ENCODE data around the gene CDH5.
"Not testable (repeated sequence)": the region's sequence is repeated elsewhere in the genome, so short reads cannot be mapped to it uniquely, and the experiment has no call there.

The CDH5 gene

DNA sequence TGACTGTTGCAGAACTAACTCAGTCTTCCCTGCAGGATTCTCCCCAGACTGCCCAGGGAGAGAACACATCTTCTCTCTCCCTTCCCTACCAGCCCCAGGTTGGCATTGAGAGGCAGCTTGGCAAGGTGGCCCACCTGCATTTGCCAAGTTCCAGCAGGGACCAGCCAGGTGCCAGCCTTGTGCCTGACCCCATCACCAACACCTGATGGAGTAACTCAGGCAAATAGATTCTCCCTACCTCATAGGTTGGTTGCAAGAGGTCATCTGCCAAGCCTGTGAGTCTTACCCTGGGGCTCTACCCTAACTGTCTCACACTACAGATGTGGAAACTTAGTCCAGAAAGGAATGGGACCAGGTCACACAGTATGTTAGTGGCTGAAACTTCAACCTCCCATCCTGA is 81.0 kb downstream of the CDH5 start:
- Histone ChIP-seq H3K27me3 (replicated peaks; ENCODE audit: control insufficient read depth, insufficient read depth, low read length) (peaks cover 3% of the 10 kb centered on the region), H3K4me3 (replicated peaks; ENCODE audit: low read depth, low read length) (no peak overlapping the region), H3K36me3 (ENCODE audit: control insufficient read depth, insufficient read depth, low read length) (no peaks in the 10 kb centered on the region)
- DNase-seq (ENCODE audit: extremely low read depth, insufficient read length): no peak
- no peak for TF ChIP-seq CTCF (IDR thresholded peaks at IDR 0.05; ENCODE audit: insufficient read depth, low read length, poor library complexity, severe bottlenecking)

DNA sequence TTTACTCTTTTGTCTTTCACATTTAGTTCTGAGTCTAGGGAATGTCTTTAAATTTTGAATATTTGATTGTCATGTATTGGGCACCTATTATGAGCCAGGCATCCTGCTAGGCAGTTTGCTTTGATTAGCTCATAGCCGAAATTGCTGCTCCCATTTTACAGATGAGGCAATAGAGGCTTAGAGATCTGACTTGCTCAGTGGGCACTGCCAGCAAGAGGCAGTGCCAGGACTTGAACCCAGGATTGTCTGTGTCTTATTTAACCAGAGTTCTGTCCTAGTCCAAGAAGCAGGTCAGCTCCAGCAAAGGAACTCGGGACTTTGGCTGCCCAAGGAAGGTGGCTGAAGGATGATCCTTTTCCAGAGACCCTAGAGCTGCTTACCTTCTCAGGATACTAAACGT is 85.1 kb downstream of the CDH5 start:
- TF ChIP-seq CTCF (IDR thresholded peaks at IDR 0.05; ENCODE audit: insufficient read depth, low read length, poor library complexity, severe bottlenecking): no peak
- no peaks in the 10 kb centered on the region for H3K36me3 ChIP-seq (ENCODE audit: control insufficient read depth, insufficient read depth, low read length)

DNA sequence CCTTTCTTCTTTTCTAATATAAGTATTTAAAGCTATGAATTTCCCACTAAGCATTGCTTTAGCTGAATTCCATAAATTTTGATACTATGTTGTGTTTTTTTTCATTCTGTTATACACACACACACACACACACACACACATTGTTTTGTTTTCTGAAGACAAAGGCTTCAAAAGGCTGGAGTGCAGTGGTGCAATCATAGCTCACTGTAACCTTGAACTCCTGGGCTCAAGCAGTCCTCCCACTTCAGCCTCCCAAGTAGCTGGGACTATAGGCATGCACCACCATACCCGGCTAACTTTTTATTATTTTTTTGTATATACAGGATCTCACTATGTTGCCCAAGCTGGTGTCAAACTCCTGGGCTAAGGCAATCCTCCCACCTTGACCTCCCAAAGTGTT is 86.7 kb downstream of the CDH5 start:
- H3K36me3 ChIP-seq (ENCODE audit: control insufficient read depth, insufficient read depth, low read length); DNase-seq (ENCODE audit: extremely low read depth, insufficient read length); H3K4me3 ChIP-seq (replicated peaks; ENCODE audit: low read depth, low read length); H3K27me3 ChIP-seq (replicated peaks; ENCODE audit: control insufficient read depth, insufficient read depth, low read length): not testable (repeated sequence)

More for the DNA sequence above, 85.1 kb downstream of the CDH5 start:
- Histone ChIP-seq H3K4me3 (replicated peaks; ENCODE audit: low read depth, low read length) (no peak overlapping the region), H3K27me3 (replicated peaks; ENCODE audit: control insufficient read depth, insufficient read depth, low read length) (peaks cover 1% of the 10 kb centered on the region; the same call in 1 of the 2 replicates)
- DNase-seq (ENCODE audit: extremely low read depth, insufficient read length): no peak

Measured in GM06990 (cell line).